Stimulated activated CD4-positive, alpha-beta T cell treated with anti-CD3 and anti-CD28 coated beads, Interleukin-2, amount 100 ng/mL, for 48 hours (primary cell): ENCODE data around the gene IL17A.

Source experiments
- DNase-seq, 2 donors: peaks; one replicate each; pipeline ENCODE4 v3.0.0-alpha.2; 2020

Gene IL17A

GRCh38 chr6:52216932-52217575, 30.9 kb downstream of the IL17A start:
- DNase-seq, result no peak

DNA sequence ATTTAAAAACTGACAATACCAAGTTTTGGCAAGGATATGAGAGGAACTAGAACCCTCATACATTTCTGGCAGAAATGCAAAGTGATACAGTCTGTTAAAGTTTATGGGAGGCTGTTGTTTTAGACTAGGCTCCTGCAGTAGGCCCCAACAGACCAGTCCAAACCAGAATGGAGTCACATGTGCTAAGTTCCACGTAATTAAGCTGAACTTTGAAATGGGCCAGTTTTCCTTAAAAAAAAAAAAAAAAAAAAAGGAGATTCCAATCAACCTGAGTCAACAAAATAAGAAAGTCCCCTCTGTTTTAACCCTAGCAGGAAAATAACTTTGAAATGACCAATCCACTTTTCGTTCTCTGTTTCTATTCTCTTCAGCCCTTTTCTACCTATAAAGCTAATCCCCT, 31.6 kb downstream of the IL17A start:
- no peak for DNase-seq

DNA sequence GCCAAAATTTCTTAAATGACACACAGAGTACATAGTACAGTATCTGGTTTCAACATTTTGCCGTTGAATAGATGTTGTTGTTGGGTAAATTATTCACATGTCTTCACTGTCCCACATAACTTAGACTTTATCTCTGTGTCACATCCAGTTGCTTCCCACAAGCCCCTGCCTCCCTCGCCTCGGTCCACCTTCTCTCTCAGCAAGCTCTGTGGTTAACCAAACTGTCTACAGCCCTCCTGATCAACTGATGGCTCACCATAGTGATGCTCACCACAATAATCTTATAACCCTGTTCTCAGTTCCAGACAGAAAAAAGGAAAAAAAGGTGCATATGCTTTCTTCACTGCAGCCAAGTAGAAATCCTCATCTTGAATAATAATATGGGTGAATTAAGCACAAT, 35.1 kb downstream of the IL17A start:
- peak; percentile 34 to 40 for DNase-seq

DNA sequence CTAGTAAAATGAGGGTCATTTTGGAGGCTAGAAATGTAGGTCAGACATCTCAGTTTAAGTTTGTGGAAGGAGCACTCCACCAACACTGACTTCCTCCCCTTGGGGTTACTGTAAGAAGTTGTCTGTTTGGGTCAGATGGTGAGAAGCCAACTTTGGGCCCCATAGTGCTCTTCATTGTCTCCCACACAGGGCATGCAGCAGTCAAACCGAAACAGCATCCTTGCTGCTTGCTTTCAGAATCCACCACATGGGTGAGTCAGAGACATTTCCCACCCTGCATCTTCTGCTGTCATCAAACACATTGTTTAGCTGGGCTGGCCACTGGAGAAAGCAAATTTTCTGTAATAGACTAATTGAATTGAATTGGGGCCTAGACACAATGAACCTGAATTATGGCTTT, 41.3 kb downstream of the IL17A start:
- peak; percentile 56 to 58 for DNase-seq

DNA sequence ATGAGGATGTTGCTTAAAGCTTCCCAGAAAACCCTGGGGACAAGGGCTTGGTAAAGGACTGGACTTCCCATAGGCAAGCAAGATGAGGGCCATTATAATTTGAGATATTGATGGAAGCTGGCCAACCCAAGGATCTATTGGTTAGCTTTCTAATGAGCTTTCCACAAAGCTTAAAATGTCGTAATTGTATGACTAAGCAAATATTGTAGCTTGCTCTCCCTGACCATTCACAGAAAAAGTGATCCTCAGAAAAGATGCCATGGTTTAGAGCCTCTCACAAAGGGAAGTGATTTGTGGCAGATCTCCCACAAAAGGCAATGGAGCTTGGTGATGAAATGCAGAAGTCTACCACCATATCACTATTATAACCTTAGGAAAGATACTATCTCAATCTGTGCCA, 44.5 kb downstream of the IL17A start:
- no peak for DNase-seq

DNA sequence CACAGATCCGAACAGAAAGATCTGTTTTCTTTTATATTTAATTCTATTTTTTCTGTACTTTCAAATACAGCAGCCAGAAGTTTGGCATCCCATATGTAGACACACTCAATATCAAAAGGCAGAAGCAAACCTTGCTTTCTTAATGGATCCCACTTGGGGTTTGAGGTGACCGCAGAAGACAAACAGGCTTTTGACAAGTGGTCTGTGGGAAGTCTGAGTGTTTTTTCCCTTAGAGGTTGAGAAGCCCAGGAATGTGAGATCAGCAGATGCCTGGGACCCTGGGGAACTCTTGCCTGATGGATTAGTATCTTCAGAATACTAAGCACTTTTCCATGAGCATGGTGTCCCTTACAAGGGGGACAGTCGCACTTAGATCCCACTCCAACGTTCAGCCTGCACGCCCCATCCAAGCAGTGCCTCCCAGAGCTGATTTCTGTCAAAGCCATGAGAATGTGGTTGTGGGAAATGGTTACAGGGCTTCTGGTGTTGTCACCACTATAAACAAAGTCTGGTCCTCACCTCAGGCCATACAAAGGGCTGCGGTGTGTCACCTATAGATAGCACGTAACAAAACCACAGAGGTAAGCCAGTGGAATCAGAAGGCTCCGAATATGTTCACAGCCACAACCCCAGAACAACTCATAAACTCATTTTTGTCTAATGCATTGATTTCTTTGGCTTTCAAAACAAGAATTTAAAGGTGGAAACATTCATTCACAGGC, 45.4 kb downstream of the IL17A start:
- DNase-seq, result no peak

DNA sequence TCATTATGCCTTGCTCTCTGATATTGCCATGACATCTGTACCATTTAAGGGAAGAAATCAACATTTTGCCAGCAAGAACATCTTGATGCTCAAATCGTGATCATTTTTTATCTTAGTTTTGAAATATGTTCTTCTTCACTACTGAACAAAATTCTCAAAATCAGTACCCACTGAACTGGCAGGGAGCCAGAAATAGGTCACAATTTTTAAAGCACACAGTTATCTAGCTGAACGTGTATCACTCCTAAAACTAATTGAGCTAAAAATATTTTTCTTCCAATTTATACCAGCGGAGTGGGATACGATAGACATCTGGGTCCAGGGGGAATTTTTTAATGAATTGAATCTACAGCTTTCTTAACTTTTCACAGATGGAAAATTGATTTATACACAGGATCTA, 46.8 kb downstream of the IL17A start:
- no peak for DNase-seq

DNA sequence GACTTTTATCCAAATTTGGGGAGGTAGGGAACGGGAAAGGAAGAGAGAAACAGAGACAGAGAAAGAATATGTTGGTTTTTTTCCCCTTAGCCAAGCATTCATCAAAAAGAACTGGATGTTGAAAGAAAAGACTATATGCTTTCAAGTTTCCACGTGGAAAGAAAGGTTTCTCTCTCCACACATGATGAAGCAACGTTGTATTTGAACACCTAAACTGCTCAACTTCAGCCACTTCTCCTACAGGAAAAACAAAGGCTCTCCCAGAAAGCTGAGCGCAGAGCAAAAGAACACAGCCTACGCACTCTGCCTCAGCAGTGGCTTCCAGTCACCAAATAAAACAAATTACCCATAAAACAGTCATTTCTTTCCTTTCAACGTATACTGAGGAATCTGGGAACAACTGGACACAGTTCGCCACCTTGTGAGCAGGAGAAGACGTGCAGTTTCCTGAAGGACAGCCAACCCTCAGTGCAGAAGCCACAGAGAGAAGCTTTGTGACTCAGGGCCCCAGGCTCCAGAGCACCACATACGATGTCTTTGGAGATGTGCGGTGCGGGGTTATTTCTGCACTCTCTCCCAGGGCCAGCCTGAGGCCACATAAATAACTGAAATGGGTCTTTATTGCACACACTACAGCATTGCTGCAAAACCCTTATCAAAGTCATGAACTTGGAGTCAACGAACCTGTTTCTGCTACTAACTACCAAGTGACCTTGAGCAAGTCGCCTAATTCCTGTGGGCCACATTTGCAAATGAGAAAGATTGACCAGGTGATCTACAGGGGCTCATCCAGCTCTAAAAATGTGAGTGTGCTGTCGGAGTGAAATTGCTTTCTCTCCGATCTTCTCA, 48.0 kb downstream of the IL17A start:
- DNase-seq, result peak; percentile 24 to 36
